ENCODE results near the gene PDIA2. TPM values are rescaled to one million over a fixed set of nuclear protein-coding genes. Genes with fewer than 3 reads are reported as not detected.

The PDIA2 gene
- total and polyA plus RNA-seq, 10 of the 15 experiments (the other 5 are each of a cell fraction or from before 2014, with no cell fraction given), result 0.11 to 0.36 TPM; not detected in 8

GRCh38 chr16:262121-262745 is 20.7 kb upstream of the PDIA2 start:
- H3K36me3 ChIP-seq (ENCODE audit: control insufficient read depth in 2 of 2, insufficient read depth in 2 of 2, low read length in 1 of 2), result no peaks in the 10 kb centered on the region; a peak in 1 of 4 replicates
- TF ChIP-seq JUND (IDR thresholded peaks at IDR 0.05; ENCODE audit: low read depth, low read length) (no peak), DPF2 (IDR thresholded peaks at IDR 0.05) (no peak), EED (IDR thresholded peaks at IDR 0.05; ENCODE audit: low read depth) (no peak), KAT2A (conservative IDR thresholded peaks at IDR 0.05; ENCODE audit: control insufficient read depth, low read depth, low read length) (no peak), ZNF384 (IDR thresholded peaks at IDR 0.05; ENCODE audit: borderline replicate concordance, low read depth, low read length) (no peak), ELK1 (IDR thresholded peaks at IDR 0.05; ENCODE audit: low read depth, low read length) (no peak), GATAD2B (conservative IDR thresholded peaks at IDR 0.05; ENCODE audit: low read depth) (no peak), BMI1 (IDR thresholded peaks at IDR 0.05; ENCODE audit: borderline replicate concordance) (no peak), BRCA1 (IDR thresholded peaks at IDR 0.05; ENCODE audit: low read depth, low read length) (no peak), NFIC (IDR thresholded peaks at IDR 0.05; ENCODE audit: low read depth, low read length) (no peak), BHLHE40 (IDR thresholded peaks at IDR 0.05; ENCODE audit: borderline replicate concordance in 1 of 2, low read depth in 2 of 2, low read length in 1 of 2) (no peak), RELB (IDR thresholded peaks at IDR 0.05; ENCODE audit: low read depth) (no peak), POU2F2 (IDR thresholded peaks at IDR 0.05; ENCODE audit: borderline replicate concordance, low read depth, low read length) (no peak), ESRRA (IDR thresholded peaks at IDR 0.05; ENCODE audit: low read length) (no peak), CBX5 (IDR thresholded peaks at IDR 0.05; ENCODE audit: low read depth) (no peak), FOXM1 (IDR thresholded peaks at IDR 0.05; ENCODE audit: low read depth, low read length) (no peak), EGR1 (IDR thresholded peaks at IDR 0.05; ENCODE audit: borderline replicate concordance in 1 of 2, low read depth in 2 of 2, low read length in 2 of 2) (no peak)
- H3K79me2 ChIP-seq (ENCODE audit: control insufficient read depth, insufficient read depth, low read length), result no peaks in the 10 kb centered on the region
- ChIA-PET CTCF (no interaction called here), SMC1A (ENCODE audit: uncharacterized antibody, unreplicated experiment) (no interaction called here), RAD21 (ENCODE audit: unreplicated experiment) (no interaction called here), POLR2A (no interaction called here)
- FAIRE-seq, result no peak
- H4K20me1 ChIP-seq (ENCODE audit: control insufficient read depth, insufficient read depth), result no peaks in the 10 kb centered on the region
- intact Hi-C loops (cut with micrococcal nuclease; ENCODE audit: unreplicated experiment), result no loop called here
- WGBS (ENCODE audit: insufficient coverage, insufficient replicate concordance, low lambda C conversion rate, missing lambda C conversion rate), result 90% methylated on average over 25 of the region's 29 CpGs
- no peak for DNase-seq (ENCODE audit: low read depth, low spot score)
- no peak overlapping the region for H3K4me3 ChIP-seq
- ATAC-seq, result no peak
- no peak overlapping the region for H2AFZ ChIP-seq (ENCODE audit: control insufficient read depth, low read depth, low read length)
- no peaks in the 10 kb centered on the region for H3K4me1 ChIP-seq (ENCODE audit: control insufficient read depth, insufficient read depth, low read length)
- no TSS peak for BruUV-seq (replicated peaks)
- H3K4me2 ChIP-seq (ENCODE audit: control insufficient read depth, insufficient read depth), result no peak overlapping the region
- H3K9me3 ChIP-seq (replicated peaks; ENCODE audit: control insufficient read depth, insufficient read depth, low read length), result no peaks in the 10 kb centered on the region
- no peak overlapping the region for H3K9ac ChIP-seq (ENCODE audit: control insufficient read depth, insufficient read depth, low read length)
- H3K27ac ChIP-seq (ENCODE audit: control insufficient read depth, insufficient read depth), result no peak overlapping the region
- in situ Hi-C loops (cut with MboI), result no loop called here
- no peaks in the 10 kb centered on the region for H3K27me3 ChIP-seq (replicated peaks in 1 of 2; ENCODE audit: control insufficient read depth in 2 of 2, insufficient read depth in 2 of 2, low read length in 1 of 2)
